CD4-positive, alpha-beta T cell treated with Interleukin-21 for 1 hour (primary cell): ENCODE measurements around the gene RALGPS2.
"Not testable (repeated sequence)": the region's sequence is repeated elsewhere in the genome, so short reads cannot be mapped to it uniquely, and the experiment has no call there.

ENCODE experiments used
- DNase-seq: peaks from one replicate; pipeline ENCODE4 v3.0.0-alpha.2; 2020

RALGPS2 gene

GRCh38 chr1:178784131-178784536, 59.1 kb downstream of the RALGPS2 start:
- DNase-seq: no peak

- no peak for DNase-seq
These were observed 67.3 kb downstream of the RALGPS2 start for GRCh38 chr1:178792394-178792793.

- DNase-seq: no peak
These were observed 71.0 kb downstream of the RALGPS2 start for GRCh38 chr1:178796013-178796412.

- DNase-seq: no peak
These were observed 72.5 kb downstream of the RALGPS2 start for GRCh38 chr1:178797590-178797989.

GRCh38 chr1:178798232-178798861, 73.3 kb downstream of the RALGPS2 start:
- no peak for DNase-seq

GRCh38 chr1:178802873-178803272, 77.8 kb downstream of the RALGPS2 start:
- no peak for DNase-seq

- DNase-seq: no peak
These were observed 81.7 kb downstream of the RALGPS2 start for GRCh38 chr1:178806665-178807300.

- DNase-seq: no peak
These were observed 83.5 kb downstream of the RALGPS2 start for GRCh38 chr1:178808529-178808928.

GRCh38 chr1:178810585-178810984, 85.5 kb downstream of the RALGPS2 start:
- no peak for DNase-seq

GRCh38 chr1:178818416-178818815, 93.4 kb downstream of the RALGPS2 start:
- no peak for DNase-seq

GRCh38 chr1:178819123-178819522, 94.1 kb downstream of the RALGPS2 start:
- DNase-seq: no peak

GRCh38 chr1:178821134-178821866, 96.3 kb downstream of the RALGPS2 start:
- DNase-seq: no peak

GRCh38 chr1:178825167-178825566, 100.1 kb downstream of the RALGPS2 start:
- DNase-seq: no peak

- DNase-seq: no peak
These were observed 119.4 kb downstream of the RALGPS2 start for GRCh38 chr1:178844436-178844835.

- no peak for DNase-seq
These were observed 121.3 kb downstream of the RALGPS2 start for GRCh38 chr1:178846306-178846705.

GRCh38 chr1:178847396-178847849, 122.4 kb downstream of the RALGPS2 start:
- no peak for DNase-seq

- not testable (repeated sequence) for DNase-seq
These were observed 122.9 kb downstream of the RALGPS2 start for GRCh38 chr1:178847919-178848318.

GRCh38 chr1:178849918-178850317, 124.9 kb downstream of the RALGPS2 start:
- DNase-seq: no peak

- no peak for DNase-seq
These were observed 132.1 kb downstream of the RALGPS2 start for GRCh38 chr1:178857126-178857525.

GRCh38 chr1:178862416-178862815, 137.4 kb downstream of the RALGPS2 start:
- DNase-seq: no peak

GRCh38 chr1:178862864-178863263, 137.8 kb downstream of the RALGPS2 start:
- DNase-seq: no peak

GRCh38 chr1:178864326-178864725, 139.3 kb downstream of the RALGPS2 start:
- no peak for DNase-seq

- DNase-seq: no peak
These were observed 142.6 kb downstream of the RALGPS2 start for GRCh38 chr1:178867670-178868069.

GRCh38 chr1:178868706-178869105, 143.7 kb downstream of the RALGPS2 start:
- no peak for DNase-seq
